Neuron (in vitro differentiated cells): ENCODE data around the gene TMEM138.

ENCODE experiments used
- H2AFZ ChIP-seq: one replicate; pipeline ENCODE4 v1.6.1; 2013; ENCODE audit warnings: low read depth, mild to moderate bottlenecking, inconsistent platforms, low read length, moderate library complexity
- H3K27me3 ChIP-seq: one replicate; pipeline ENCODE4 v1.6.1; 2013; ENCODE audit warnings: low read length; ENCODE audit not compliant: insufficient read depth
- H3K36me3 ChIP-seq: one replicate; pipeline ENCODE4 v1.6.1; 2013; ENCODE audit warnings: low read length; ENCODE audit not compliant: insufficient read depth
- H3K4me1 ChIP-seq: one replicate; pipeline ENCODE4 v1.6.1; 2013; ENCODE audit warnings: low read length; ENCODE audit not compliant: insufficient read depth
- H3K4me3 ChIP-seq: 2 replicates; pipeline ENCODE4 v1.5.1; 2013; ENCODE audit warnings: mild to moderate bottlenecking, low read length, moderate library complexity
- H3K9me3 ChIP-seq: one replicate; pipeline ENCODE4 v1.6.1; 2013; ENCODE audit warnings: low read length

TMEM138 gene

DNA sequence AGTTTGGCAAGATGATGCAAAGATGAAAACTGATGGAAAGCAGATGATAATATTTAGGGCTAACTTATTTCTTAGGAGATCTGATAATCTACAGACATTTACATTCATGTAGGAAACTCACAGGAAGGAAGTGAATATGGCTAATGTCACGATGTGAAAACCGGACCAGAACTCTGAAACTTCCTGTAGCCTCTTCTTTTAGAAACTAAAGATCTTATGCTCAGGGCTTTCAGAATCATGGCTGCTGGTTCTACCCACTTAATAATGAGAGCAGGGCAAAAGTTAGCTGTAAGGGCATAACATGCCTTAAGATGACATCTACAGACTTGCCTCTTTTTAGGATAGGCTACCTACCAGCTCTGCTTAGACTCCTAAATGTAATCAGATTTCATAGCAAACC, 52.4 kb downstream of the TMEM138 start:
- no peaks in the 10 kb centered on the region for H3K27me3 ChIP-seq
- no peaks in the 10 kb centered on the region for H3K9me3 ChIP-seq
- H3K36me3 ChIP-seq: peaks cover 93% of the 10 kb centered on the region
- H2AFZ ChIP-seq: no peak overlapping the region
- H3K4me1 ChIP-seq: no peaks in the 10 kb centered on the region
- no peak overlapping the region for H3K4me3 ChIP-seq

DNA sequence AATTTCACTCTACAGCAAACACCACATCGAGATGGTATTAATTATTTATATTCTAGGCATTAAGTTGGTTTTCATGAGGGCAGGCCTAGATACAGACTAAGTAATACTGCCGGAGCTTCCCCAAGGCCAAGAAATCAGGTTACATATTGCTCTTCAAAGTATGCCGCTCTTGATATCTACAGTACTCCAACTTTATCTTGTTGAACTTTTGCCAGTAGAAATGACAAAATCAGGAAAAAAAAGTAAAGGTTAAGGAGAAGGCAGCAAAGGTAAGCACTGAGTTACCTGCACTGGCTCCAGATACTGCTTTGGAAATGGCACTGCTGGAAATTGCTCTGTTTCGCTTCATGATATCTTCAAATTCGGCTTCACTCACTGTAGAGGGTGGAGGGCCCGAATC, 53.2 kb downstream of the TMEM138 start:
- H3K9me3 ChIP-seq: no peaks in the 10 kb centered on the region
- no peak overlapping the region for H2AFZ ChIP-seq
- no peak overlapping the region for H3K4me3 ChIP-seq
- no peaks in the 10 kb centered on the region for H3K4me1 ChIP-seq
- H3K36me3 ChIP-seq: peaks cover 93% of the 10 kb centered on the region
- H3K27me3 ChIP-seq: no peaks in the 10 kb centered on the region

DNA sequence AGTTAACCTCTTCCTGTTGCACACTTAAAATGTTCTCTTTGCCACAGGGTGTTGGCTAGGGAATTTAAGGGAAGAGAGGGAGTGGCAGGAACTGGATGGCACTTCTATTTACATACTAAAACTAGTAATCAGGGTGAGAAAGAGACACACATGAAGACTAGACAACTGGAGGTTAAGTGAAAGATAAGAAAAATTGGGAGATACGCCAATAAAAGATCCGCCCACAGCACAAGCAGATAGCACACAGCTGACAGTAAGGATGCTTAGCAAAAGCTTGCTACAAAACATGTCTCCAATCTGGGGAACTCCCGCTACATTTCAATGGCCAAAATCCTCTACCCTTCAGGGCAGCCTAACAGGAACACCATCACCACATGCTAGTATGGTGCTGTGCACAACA, 54.8 kb downstream of the TMEM138 start:
- H3K9me3 ChIP-seq: no peaks in the 10 kb centered on the region
- no peaks in the 10 kb centered on the region for H3K4me1 ChIP-seq
- peaks cover 93% of the 10 kb centered on the region for H3K36me3 ChIP-seq
- H2AFZ ChIP-seq: no peak overlapping the region
- no peaks in the 10 kb centered on the region for H3K27me3 ChIP-seq
- no peak overlapping the region for H3K4me3 ChIP-seq

DNA sequence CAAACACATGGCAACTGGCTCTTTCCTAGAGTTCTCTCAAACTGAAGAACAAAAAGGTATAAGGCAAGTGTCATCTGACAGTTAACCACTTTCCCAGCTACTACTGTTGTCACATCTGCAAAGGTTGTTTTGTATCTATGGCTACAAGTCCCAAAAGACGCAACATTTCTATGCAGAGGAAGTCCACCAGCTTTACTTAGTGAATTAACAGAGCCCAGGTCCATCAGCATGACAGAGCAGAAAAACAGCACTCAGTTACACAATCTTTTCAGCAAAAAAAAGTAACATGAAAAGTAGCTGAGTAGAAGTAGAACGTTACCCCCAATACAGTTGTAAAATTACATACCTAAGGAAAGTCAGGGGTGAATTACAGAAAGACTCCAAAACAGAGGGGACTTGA, 55.5 kb downstream of the TMEM138 start:
- H3K27me3 ChIP-seq: no peaks in the 10 kb centered on the region
- peaks cover 96% of the 10 kb centered on the region for H3K36me3 ChIP-seq
- H2AFZ ChIP-seq: no peak overlapping the region
- no peaks in the 10 kb centered on the region for H3K9me3 ChIP-seq
- no peaks in the 10 kb centered on the region for H3K4me1 ChIP-seq
- H3K4me3 ChIP-seq: no peak overlapping the region

DNA sequence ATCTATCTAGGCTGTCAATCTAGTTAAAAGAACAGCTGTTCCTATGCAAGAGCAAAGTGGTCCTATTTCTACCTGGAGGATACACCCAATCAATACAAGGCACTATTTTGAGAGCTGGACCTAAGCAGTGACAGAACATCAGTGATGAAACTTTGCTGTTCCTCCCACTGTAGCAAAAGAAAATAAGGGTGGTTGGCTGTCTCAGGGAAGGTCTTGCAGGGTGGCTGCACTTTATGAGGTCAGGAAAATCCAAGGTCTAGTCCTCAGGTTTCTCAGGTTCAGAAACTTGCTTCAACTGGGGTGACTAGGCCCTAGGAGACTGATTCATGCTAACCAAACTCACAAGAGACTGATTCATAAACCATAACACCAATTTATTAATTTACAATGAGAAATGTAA, 56.0 kb downstream of the TMEM138 start:
- Histone ChIP-seq H3K9me3 (no peaks in the 10 kb centered on the region), H3K36me3 (peaks cover 93% of the 10 kb centered on the region), H3K27me3 (no peaks in the 10 kb centered on the region), H2AFZ (no peak overlapping the region), H3K4me3 (no peak overlapping the region), H3K4me1 (no peaks in the 10 kb centered on the region)
